Gastrocnemius medialis (tissue), 4 donors: ENCODE data around the gene MSANTD1.

Experiments used
- CTCF ChIP-seq, 5 experiments: fragments of 450-650 bp in 3 of 5; fragments of 200-600 bp in 2 of 5; sonication (generic) in 2 of 5; IDR thresholded peaks in 4 of 5; conservative IDR thresholded peaks in 1 of 5; 1 replicate in 4 of 5; 2 replicates in 1 of 5; pipeline ENCODE4 v1.5.1; 2016 to 2019; ENCODE audit warnings: antibody characterized with exemption in 5 of 5, mild to moderate bottlenecking in 3 of 5, moderate library complexity in 3 of 5
- POLR2A ChIP-seq, 2 donors: fragments of 450-650 bp; IDR thresholded peaks; one replicate each; pipeline ENCODE4 v1.6.1; 2017; ENCODE audit warnings: antibody characterized with exemption in 2 of 2, mild to moderate bottlenecking in 2 of 2, moderate library complexity in 2 of 2

- TF ChIP-seq CTCF (IDR thresholded peaks at IDR 0.05 in 4 of 5, conservative IDR thresholded peaks at IDR 0.05 in 1 of 5) (no peak), POLR2A (IDR thresholded peaks at IDR 0.05) (no peak)
These were observed 1.4 kb upstream of the MSANTD1 start for GRCh38 chr4:3247399-3248177.
